NOMO-1 treated with DMSO at 0.1 percent for 48 hours (cell line): ENCODE data around the gene MRPL2.
"Not testable (repeated sequence)": the region's sequence is repeated elsewhere in the genome, so short reads cannot be mapped to it uniquely, and the experiment has no call there.

Source experiments
- DNase-seq: peaks from one replicate; lab custom pipeline; 2025; ENCODE audit not compliant: unreplicated experiment; lab: John Stamatoyannopoulos, UW

Gene MRPL2

GRCh38 chr6:43082806-43083655 is 23.8 kb upstream of the MRPL2 start:
- peak; percentile 15 for DNase-seq

GRCh38 chr6:43081922-43082321 is 22.7 kb upstream of the MRPL2 start:
- DNase-seq: not testable (repeated sequence)

GRCh38 chr6:43081043-43081442 is 21.8 kb upstream of the MRPL2 start:
- DNase-seq: no peak

- DNase-seq: no peak
These were observed 19.5 kb upstream of the MRPL2 start for GRCh38 chr6:43078691-43079090.

GRCh38 chr6:43077981-43078511 is 18.8 kb upstream of the MRPL2 start:
- no peak for DNase-seq

- DNase-seq: no peak
These were observed 18.1 kb upstream of the MRPL2 start for GRCh38 chr6:43077333-43077809.

- DNase-seq: no peak
These were observed 17.5 kb upstream of the MRPL2 start for GRCh38 chr6:43076464-43077332.

GRCh38 chr6:43075670-43076463 is 16.6 kb upstream of the MRPL2 start, which contains the start of gene PTK7:
Gene PTK7, plus strand, starts transcription at chr6:43076314. Its CDS starts 175 bp downstream, at chr6:43076489.
- DNase-seq: peak; percentile 14

- DNase-seq: no peak
These were observed 15.8 kb upstream of the MRPL2 start for GRCh38 chr6:43074847-43075669.

GRCh38 chr6:43070028-43070632 is 10.9 kb upstream of the MRPL2 start:
- DNase-seq: peak; percentile 55

- DNase-seq: no peak
These were observed 3.6 kb upstream of the MRPL2 start for GRCh38 chr6:43062818-43063217.

- no peak for DNase-seq
These were observed 2.6 kb upstream of the MRPL2 start for GRCh38 chr6:43061861-43062260.

- no peak for DNase-seq
These were observed 1.8 kb upstream of the MRPL2 start for GRCh38 chr6:43060755-43061633.

- no peak for DNase-seq
These were observed 960 bp upstream of the MRPL2 start for GRCh38 chr6:43060034-43060754.

- DNase-seq: no peak
These were observed 703 bp downstream of the MRPL2 start for GRCh38 chr6:43058531-43058930.

GRCh38 chr6:43055966-43056365 is 3.3 kb downstream of the MRPL2 start:
- DNase-seq: no peak

GRCh38 chr6:43054206-43054943 is 4.9 kb downstream of the MRPL2 start:
- no peak for DNase-seq
